CD8-positive, alpha-beta memory T cell (primary cell): ENCODE measurements around the gene BACH1. TPM values are rescaled to one million over a fixed set of nuclear protein-coding genes. Genes with fewer than 3 reads are reported as not detected.
"Not testable (repeated sequence)": the region's sequence is repeated elsewhere in the genome, so short reads cannot be mapped to it uniquely, and the experiment has no call there.

Experiments
- CTCF ChIA-PET: fragments of 350-600 bp; sonication (Branson Sonifier 250); formaldehyde crosslinking; loops from one replicate; lab custom pipeline; 2021; ENCODE audit warnings: antibody characterized with exemption; lab: Charles Lee
- POLR2A ChIA-PET: fragments of 350-600 bp; sonication (Branson Sonifier 250); formaldehyde crosslinking; loops from one replicate; lab custom pipeline; 2021; ENCODE audit warnings: antibody characterized with exemption; lab: Charles Lee
- DNase-seq, 5 donors: peaks; one replicate each; pipeline versions ENCODE4 v3.0.0 to v3.0.0-alpha.2; 2020 to 2022; ENCODE audit warnings: mixed read lengths in 1 of 5
- H3K27ac ChIP-seq: one replicate; pipeline ENCODE4 v1.7.0; 2013; ENCODE audit warnings: low read depth, mild to moderate bottlenecking, low read length, moderate library complexity
- H3K27me3 ChIP-seq: 2 replicates; pipeline ENCODE4 v1.7.0; 2013; ENCODE audit warnings: low read length, mild to moderate bottlenecking; ENCODE audit not compliant: insufficient read depth, poor library complexity, severe bottlenecking
- H3K36me3 ChIP-seq: 2 replicates; pipeline ENCODE4 v1.7.0; 2013; ENCODE audit warnings: mild to moderate bottlenecking, low read length, moderate library complexity; ENCODE audit not compliant: insufficient read depth
- H3K4me1 ChIP-seq: 2 replicates; pipeline ENCODE4 v1.7.0; 2013; ENCODE audit warnings: mild to moderate bottlenecking, low read length, moderate library complexity; ENCODE audit not compliant: insufficient read depth
- H3K4me3 ChIP-seq: 2 replicates; pipeline ENCODE4 v1.7.0; 2013; ENCODE audit warnings: mild to moderate bottlenecking, low read length
- H3K9me3 ChIP-seq: 2 replicates; pipeline ENCODE4 v1.7.0; 2013; ENCODE audit warnings: mild to moderate bottlenecking, low read length
- H3K27ac Mint-ChIP-seq, 8 donors: one replicate each; pipeline ENCODE4 v1.8.0; 2020 to 2021; ENCODE audit warnings: mixed read lengths in 8 of 8, mild to moderate bottlenecking in 6 of 8, inconsistent platforms in 3 of 8, moderate library complexity in 3 of 8
- H3K27me3 Mint-ChIP-seq, 2 donors: one replicate each; pipeline ENCODE4 v1.8.0; 2020 to 2021; ENCODE audit warnings: mixed read lengths in 2 of 2, mild to moderate bottlenecking in 1 of 2, moderate library complexity in 1 of 2
- H3K36me3 Mint-ChIP-seq, 3 donors: one replicate each; pipeline ENCODE4 v1.8.0; 2020 to 2021; ENCODE audit warnings: mixed read lengths in 3 of 3, inconsistent platforms in 1 of 3, mild to moderate bottlenecking in 1 of 3
- H3K4me1 Mint-ChIP-seq, 3 donors: one replicate each; pipeline ENCODE4 v1.8.0; 2020 to 2021; ENCODE audit warnings: mixed read lengths in 3 of 3, inconsistent platforms in 1 of 3, mild to moderate bottlenecking in 1 of 3
- H3K4me3 Mint-ChIP-seq, 7 donors: one replicate each; pipeline ENCODE4 v1.8.0; 2020 to 2021; ENCODE audit warnings: mixed read lengths in 7 of 7, mild to moderate bottlenecking in 6 of 7, moderate library complexity in 4 of 7, inconsistent platforms in 2 of 7
- H3K9me3 Mint-ChIP-seq, 5 donors: one replicate each; pipeline ENCODE4 v1.8.0; 2020 to 2022; ENCODE audit warnings: mixed read lengths in 5 of 5, mild to moderate bottlenecking in 3 of 5, moderate library complexity in 2 of 5, inconsistent platforms in 1 of 5
- polyA plus RNA-seq: library from polyadenylated mRNA; unstranded; fragments of 300-500 nt; fragmentation: Illumina TruSeq; gene quantifications from one replicate; pipeline ENCODE4 v1.2.3, GENCODE V29; 2021
- total RNA-seq, 2 experiments: library from RNA; stranded (reverse); gene quantifications; one replicate each; pipeline ENCODE4 v1.2.3, GENCODE V29; 2021

The BACH1 gene
- total RNA-seq (10 to 100 TPM; 20.8 to 25.6 TPM), polyA plus RNA-seq (13.0 TPM)

DNA sequence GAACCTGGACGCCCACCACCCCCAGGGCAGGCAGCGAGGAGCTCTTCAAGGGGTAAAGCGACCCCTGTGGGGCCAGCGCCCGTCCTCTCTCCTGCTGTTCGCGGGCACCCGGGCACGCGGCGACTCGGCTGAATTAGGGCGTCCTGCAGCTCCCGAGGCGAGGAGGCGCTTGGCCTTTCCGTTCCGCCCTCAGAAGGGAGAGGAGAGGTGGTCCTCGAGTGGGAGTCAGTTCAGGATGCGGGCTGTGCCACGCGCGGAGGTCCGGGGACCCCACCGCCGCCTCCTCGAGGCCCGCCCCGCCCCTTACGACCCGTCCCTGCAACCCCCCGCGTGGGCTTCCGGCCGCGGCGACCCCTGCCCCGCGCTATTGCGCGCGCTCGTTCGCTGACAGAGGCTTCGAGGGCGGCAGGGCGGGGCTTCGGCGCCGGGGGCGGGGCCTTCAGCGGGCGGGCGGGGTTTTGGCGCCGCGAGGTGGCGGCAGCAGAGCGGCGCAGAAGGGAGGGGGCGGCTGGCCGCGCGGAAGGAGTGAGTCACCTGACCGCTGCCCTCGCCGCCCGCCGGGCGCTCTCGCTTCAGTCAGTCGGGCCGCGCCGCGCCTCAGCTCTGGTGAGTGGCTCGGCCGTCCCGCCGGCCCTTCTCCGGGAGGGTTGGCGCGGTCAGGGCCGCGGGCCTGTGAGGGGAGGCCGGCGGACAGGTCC lies at the start of gene BACH1:
BACH1 (plus strand) TSS at position 575 of the 698 bp plus-strand sequence. CDS start 22,359 bp downstream, outside the sequence.
- H3K27ac ChIP-seq, result peak within 1 kb of the TSS; percentile 74
- ChIA-PET CTCF (interaction anchor here (0.7 to 2.0 kb wide), 4 partner anchors 10 to 222 kb away, joined by 3 to 6 read pairs (median 4); no protein-coding TSS in a partner anchor), POLR2A (interaction anchor here (0.6 to 1.0 kb wide), 4 partner anchors 20 to 296 kb away, joined by 3 read pairs; partner anchors contain the start of gene CCT8)
- H3K27me3 ChIP-seq, result no peaks in the 10 kb centered on the region
- DNase-seq, result peak; percentile 74 to 88 (median 78)
- Mint-ChIP-seq H3K27me3 (no peaks in the 10 kb centered on the region), H3K4me1 (peaks cover 46 to 76% (median 71%) of the 10 kb centered on the region in 3 donors), H3K27ac (peak within 1 kb of the TSS; percentile 66 to 93 (median 86)), H3K9me3 (no peaks in the 10 kb centered on the region), H3K36me3 (peaks cover 0 to 10% (median 1%) of the 10 kb centered on the region in 3 donors), H3K4me3 (peak within 1 kb of the TSS; percentile 86 to 96 (median 89))
- peak within 1 kb of the TSS; percentile 95 for H3K4me3 ChIP-seq
- no peaks in the 10 kb centered on the region for H3K9me3 ChIP-seq
- H3K36me3 ChIP-seq, result no peaks in the 10 kb centered on the region
- peaks cover 58% of the 10 kb centered on the region for H3K4me1 ChIP-seq

- H3K9me3 ChIP-seq, H3K4me3 ChIP-seq, POLR2A ChIA-PET, H3K27me3 ChIP-seq, CTCF ChIA-PET, H3K36me3 ChIP-seq, H3K27ac Mint-ChIP-seq, H3K4me3 Mint-ChIP-seq, H3K27ac ChIP-seq, DNase-seq, H3K4me1 ChIP-seq, H3K4me1 Mint-ChIP-seq: not testable (repeated sequence)
- Mint-ChIP-seq H3K9me3 (peaks cover 14 to 26% (median 22%) of the 10 kb centered on the region in 5 donors), H3K36me3 (peaks cover 0 to 13% (median 4%) of the 10 kb centered on the region in 3 donors), H3K27me3 (peaks cover 6 to 17% of the 10 kb centered on the region in 2 donors)
Measured at GRCh38 chr21:29249289-29249688, 49.4 kb upstream of the BACH1 start.

DNA sequence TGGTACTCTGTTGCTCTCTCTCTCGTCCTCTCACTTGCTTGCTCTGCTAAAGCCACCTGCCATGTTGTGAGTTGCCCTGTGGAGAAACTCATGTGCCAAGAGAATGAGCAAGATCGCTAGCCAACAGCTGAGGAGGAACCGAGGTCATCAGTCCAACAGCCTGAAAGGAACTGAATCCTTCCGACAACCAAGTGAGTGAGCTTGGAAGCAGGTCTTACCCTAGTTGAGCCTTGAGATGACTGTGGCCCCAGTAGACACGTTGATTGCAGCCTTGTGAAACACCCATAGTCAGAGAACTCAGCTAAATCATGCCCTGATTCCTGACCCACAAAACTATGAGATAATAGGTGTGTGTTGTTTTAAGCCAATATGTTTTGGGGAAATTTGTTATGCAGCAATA lies 48.1 kb upstream of the BACH1 start:
- H3K4me1 Mint-ChIP-seq, result no peaks in the 10 kb centered on the region
- H3K36me3 Mint-ChIP-seq, result peaks cover 0 to 18% (median 4%) of the 10 kb centered on the region in 3 donors
- no peak overlapping the region for H3K27ac ChIP-seq
- no peak overlapping the region for H3K4me3 Mint-ChIP-seq
- ChIA-PET POLR2A (no interaction called here), CTCF (no interaction called here)
- H3K4me3 ChIP-seq, result no peak overlapping the region
- peaks cover 6 to 18% of the 10 kb centered on the region in 2 donors for H3K27me3 Mint-ChIP-seq
- no peaks in the 10 kb centered on the region for H3K27me3 ChIP-seq
- H3K9me3 Mint-ChIP-seq, result peaks cover 17 to 33% (median 27%) of the 10 kb centered on the region in 5 donors
- no peak for DNase-seq
- H3K9me3 ChIP-seq, result no peaks in the 10 kb centered on the region
- no peak overlapping the region for H3K27ac Mint-ChIP-seq
- H3K36me3 ChIP-seq, result no peaks in the 10 kb centered on the region
- H3K4me1 ChIP-seq, result no peaks in the 10 kb centered on the region

GRCh38 chr21:29253861-29254260 lies 44.9 kb upstream of the BACH1 start:
- H3K27me3 ChIP-seq, CTCF ChIA-PET, H3K27ac Mint-ChIP-seq, H3K4me1 Mint-ChIP-seq, DNase-seq, H3K9me3 ChIP-seq, H3K36me3 ChIP-seq, H3K4me1 ChIP-seq, H3K27ac ChIP-seq, H3K4me3 Mint-ChIP-seq, POLR2A ChIA-PET, H3K4me3 ChIP-seq: not testable (repeated sequence)
- Mint-ChIP-seq H3K9me3 (peaks cover 17 to 38% (median 33%) of the 10 kb centered on the region in 5 donors), H3K27me3 (peaks cover 11 to 30% of the 10 kb centered on the region in 2 donors), H3K36me3 (peaks cover 0 to 22% (median 4%) of the 10 kb centered on the region in 3 donors)

DNA sequence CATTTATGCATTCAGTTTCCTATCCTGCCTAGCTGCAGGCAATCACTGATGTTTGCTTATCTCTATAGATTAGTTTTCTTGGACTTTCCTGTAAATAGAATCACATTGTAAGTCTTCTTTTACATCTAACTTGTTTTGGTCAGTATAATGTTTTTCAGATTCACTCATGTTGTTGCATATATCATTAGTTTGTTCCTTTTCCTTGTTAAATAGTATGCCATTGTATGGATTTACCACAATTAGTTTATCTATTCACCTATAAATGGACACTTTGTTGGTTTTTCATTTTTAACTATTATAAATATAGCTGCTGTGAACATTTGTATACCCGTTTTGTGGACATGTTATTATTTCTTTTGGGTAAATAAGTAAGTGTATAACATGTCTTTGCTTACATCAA lies 44.2 kb upstream of the BACH1 start:
- Histone ChIP-seq H3K4me1 (no peaks in the 10 kb centered on the region), H3K36me3 (no peaks in the 10 kb centered on the region), H3K27ac (no peak overlapping the region), H3K9me3 (no peaks in the 10 kb centered on the region), H3K4me3 (no peak overlapping the region), H3K27me3 (no peaks in the 10 kb centered on the region)
- Mint-ChIP-seq H3K4me3 (no peak overlapping the region), H3K27me3 (peaks cover 11 to 31% of the 10 kb centered on the region in 2 donors), H3K36me3 (peaks cover 0 to 22% (median 4%) of the 10 kb centered on the region in 3 donors), H3K9me3 (peaks cover 17 to 38% (median 33%) of the 10 kb centered on the region in 5 donors), H3K4me1 (no peaks in the 10 kb centered on the region), H3K27ac (no peak overlapping the region)
- CTCF ChIA-PET, result no interaction called here
- no peak for DNase-seq
- POLR2A ChIA-PET, result no interaction called here

DNA sequence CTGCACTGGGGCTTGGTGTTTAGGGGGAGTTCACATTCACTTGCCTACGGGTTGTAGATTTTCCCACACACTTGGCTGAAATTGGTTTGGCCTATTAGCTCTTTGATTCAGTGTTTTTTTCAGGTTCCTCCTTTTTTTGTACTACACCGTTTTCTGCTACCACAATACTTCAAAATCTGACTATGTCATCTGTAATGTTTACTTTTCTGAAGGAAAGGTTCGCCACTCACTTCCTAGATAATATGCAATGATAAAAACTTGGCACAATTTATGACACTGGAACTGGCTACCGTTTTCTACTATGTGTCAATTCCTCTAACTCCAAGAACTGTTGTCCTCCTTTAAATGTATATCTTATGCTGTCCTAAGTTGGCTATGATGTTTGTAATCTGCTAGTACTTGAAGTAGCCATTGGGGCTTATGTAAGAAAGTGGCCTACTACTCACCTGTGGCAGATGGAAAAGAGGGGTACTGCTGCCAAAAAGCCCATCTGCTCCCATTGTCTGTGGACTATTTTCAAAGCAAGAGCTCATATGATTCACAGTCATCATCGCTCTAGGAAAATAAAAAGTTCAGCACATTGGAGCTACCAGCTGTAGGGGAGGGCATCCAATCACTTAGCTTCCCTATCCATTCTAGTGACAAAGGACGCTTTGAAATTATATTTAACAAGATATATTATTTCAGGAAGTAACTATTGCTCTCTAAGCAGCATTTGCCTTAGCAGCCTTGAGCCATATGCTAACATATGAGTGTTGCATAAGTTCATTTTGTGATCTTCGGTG lies 42.4 kb upstream of the BACH1 start:
- no peak for DNase-seq
- CTCF ChIA-PET, result no interaction called here
- H3K27ac ChIP-seq, result no peak overlapping the region

GRCh38 chr21:29257701-29258100 lies 41.0 kb upstream of the BACH1 start:
- Mint-ChIP-seq H3K4me1 (no peaks in the 10 kb centered on the region), H3K27ac (no peak overlapping the region), H3K27me3 (peaks cover 6 to 18% of the 10 kb centered on the region in 2 donors), H3K36me3 (peaks cover 0 to 18% (median 4%) of the 10 kb centered on the region in 3 donors), H3K9me3 (peaks cover 13 to 30% (median 26%) of the 10 kb centered on the region in 5 donors), H3K4me3 (no peak overlapping the region)
- Histone ChIP-seq H3K4me3 (no peak overlapping the region), H3K27ac (no peak overlapping the region), H3K9me3 (no peaks in the 10 kb centered on the region), H3K27me3 (no peaks in the 10 kb centered on the region), H3K36me3 (no peaks in the 10 kb centered on the region), H3K4me1 (no peaks in the 10 kb centered on the region)
- CTCF ChIA-PET, result no interaction called here
- POLR2A ChIA-PET, result no interaction called here
- DNase-seq, result no peak

More for the DNA sequence above, 42.4 kb upstream of the BACH1 start:
- POLR2A ChIA-PET, result no interaction called here
- no peaks in the 10 kb centered on the region for H3K36me3 ChIP-seq
- no peaks in the 10 kb centered on the region for H3K9me3 ChIP-seq
- H3K4me3 Mint-ChIP-seq, result no peak overlapping the region
- H3K4me1 ChIP-seq, result no peaks in the 10 kb centered on the region
- H3K4me3 ChIP-seq, result no peak overlapping the region
- no peaks in the 10 kb centered on the region for H3K27me3 ChIP-seq
- peaks cover 0 to 18% (median 4%) of the 10 kb centered on the region in 3 donors for H3K36me3 Mint-ChIP-seq
- peaks cover 17 to 37% (median 31%) of the 10 kb centered on the region in 5 donors for H3K9me3 Mint-ChIP-seq
- peaks cover 9 to 27% of the 10 kb centered on the region in 2 donors for H3K27me3 Mint-ChIP-seq
- no peak overlapping the region for H3K27ac Mint-ChIP-seq
- H3K4me1 Mint-ChIP-seq, result no peaks in the 10 kb centered on the region
